Activated CD8-positive, alpha-beta memory T cell treated with anti-CD3 and anti-CD28 coated beads, Interleukin-2, amount 50 U/mL, for 24 hours (primary cell): ENCODE measurements around the gene RPL10L.

Source experiments
- DNase-seq: peaks from one replicate; pipeline ENCODE4 v3.0.0-alpha.2; 2020; ENCODE audit errors: extremely low read depth

The RPL10L gene

GRCh38 chr14:46651526-46652144 is at the start of gene RPL10L:
Gene RPL10L, minus strand, starts transcription at chr14:46651781. Its CDS starts 45 bp downstream, at chr14:46651736.
- no peak for DNase-seq

GRCh38 chr14:46691819-46692218 is 40.2 kb upstream of the RPL10L start:
- no peak for DNase-seq

GRCh38 chr14:46686652-46687051 is 35.1 kb upstream of the RPL10L start:
- DNase-seq = no peak

- DNase-seq = no peak
Measured at GRCh38 chr14:46672128-46672527, 20.5 kb upstream of the RPL10L start.

- DNase-seq = no peak
Measured at GRCh38 chr14:46663382-46663781, 11.8 kb upstream of the RPL10L start.

- DNase-seq = no peak
Measured at GRCh38 chr14:46661728-46662127, 10.1 kb upstream of the RPL10L start.

GRCh38 chr14:46653031-46653755 is 1.6 kb upstream of the RPL10L start:
- DNase-seq = no peak

GRCh38 chr14:46646796-46647195 is 4.8 kb downstream of the RPL10L start:
- DNase-seq = no peak

GRCh38 chr14:46626876-46627275 is 24.7 kb downstream of the RPL10L start:
- DNase-seq = no peak
